ENCODE results near the gene TAF9.

TAF9 gene

DNA sequence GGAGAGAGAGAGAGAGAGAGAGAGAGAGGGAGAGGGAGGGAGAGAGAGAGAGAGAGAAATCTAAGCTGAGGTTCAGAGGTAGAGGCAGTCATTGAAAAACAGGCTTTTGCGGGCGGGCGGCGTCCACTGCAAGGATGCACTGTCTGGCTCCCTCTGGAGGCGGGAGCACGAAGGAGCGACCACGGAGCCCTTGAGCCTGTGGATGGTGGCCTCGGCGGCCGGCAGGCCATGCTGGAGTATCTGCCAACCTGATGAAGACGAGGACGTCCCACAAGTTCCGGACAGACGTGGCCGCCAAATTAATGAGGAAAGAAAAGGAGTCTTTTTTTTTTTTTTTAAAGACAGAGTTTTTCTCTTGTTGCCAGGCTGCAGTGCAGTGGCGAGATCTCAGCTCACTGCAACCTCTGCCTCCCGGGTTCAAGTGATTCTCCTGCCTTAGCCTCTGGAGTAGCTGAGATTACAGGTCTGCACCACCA, 34.5 kb downstream of the TAF9 start (continued):
- TF ChIP-seq, protein P1, sequence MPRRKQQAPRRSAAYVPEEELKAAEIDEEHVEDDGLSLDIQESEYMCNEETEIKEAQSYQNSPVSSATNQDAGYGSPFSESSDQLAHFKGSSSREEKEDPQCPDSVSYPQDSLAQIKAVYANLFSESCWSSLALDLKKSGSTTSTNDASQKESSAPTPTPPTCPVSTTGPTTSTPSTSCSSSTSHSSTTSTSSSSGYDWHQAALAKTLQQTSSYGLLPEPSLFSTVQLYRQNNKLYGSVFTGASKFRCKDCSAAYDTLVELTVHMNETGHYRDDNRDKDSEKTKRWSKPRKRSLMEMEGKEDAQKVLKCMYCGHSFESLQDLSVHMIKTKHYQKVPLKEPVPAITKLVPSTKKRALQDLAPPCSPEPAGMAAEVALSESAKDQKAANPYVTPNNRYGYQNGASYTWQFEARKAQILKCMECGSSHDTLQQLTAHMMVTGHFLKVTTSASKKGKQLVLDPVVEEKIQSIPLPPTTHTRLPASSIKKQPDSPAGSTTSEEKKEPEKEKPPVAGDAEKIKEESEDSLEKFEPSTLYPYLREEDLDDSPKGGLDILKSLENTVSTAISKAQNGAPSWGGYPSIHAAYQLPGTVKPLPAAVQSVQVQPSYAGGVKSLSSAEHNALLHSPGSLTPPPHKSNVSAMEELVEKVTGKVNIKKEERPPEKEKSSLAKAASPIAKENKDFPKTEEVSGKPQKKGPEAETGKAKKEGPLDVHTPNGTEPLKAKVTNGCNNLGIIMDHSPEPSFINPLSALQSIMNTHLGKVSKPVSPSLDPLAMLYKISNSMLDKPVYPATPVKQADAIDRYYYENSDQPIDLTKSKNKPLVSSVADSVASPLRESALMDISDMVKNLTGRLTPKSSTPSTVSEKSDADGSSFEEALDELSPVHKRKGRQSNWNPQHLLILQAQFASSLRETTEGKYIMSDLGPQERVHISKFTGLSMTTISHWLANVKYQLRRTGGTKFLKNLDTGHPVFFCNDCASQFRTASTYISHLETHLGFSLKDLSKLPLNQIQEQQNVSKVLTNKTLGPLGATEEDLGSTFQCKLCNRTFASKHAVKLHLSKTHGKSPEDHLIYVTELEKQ (tag by site-specific recombination; IDR thresholded peaks at IDR 0.05; ENCODE audit: borderline replicate concordance) = no peak
- TF ChIP-seq, protein P2, sequence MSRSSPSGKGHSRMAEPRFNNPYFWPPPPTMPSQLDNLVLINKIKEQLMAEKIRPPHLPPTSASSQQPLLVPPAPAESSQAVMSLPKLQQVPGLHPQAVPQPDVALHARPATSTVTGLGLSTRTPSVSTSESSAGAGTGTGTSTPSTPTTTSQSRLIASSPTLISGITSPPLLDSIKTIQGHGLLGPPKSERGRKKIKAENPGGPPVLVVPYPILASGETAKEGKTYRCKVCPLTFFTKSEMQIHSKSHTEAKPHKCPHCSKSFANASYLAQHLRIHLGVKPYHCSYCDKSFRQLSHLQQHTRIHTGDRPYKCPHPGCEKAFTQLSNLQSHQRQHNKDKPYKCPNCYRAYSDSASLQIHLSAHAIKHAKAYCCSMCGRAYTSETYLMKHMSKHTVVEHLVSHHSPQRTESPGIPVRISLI (tag by site-specific recombination; IDR thresholded peaks at IDR 0.05) = no peak
- TF ChIP-seq KLF10 (tag by site-specific recombination; IDR thresholded peaks at IDR 0.05) (no peak; the same call in 1 of the 2 replicates), ZNF223 (tag by site-specific recombination; IDR thresholded peaks at IDR 0.05) (no peak), ZNF529 (tag by site-specific recombination; IDR thresholded peaks at IDR 0.05; ENCODE audit: insufficient replicate concordance) (no peak), FEZF1 (tag by site-specific recombination; IDR thresholded peaks at IDR 0.05) (no peak), ZNF747 (tag by site-specific recombination; IDR thresholded peaks at IDR 0.05) (no peak), ZNF571 (tag by site-specific recombination; IDR thresholded peaks at IDR 0.05) (no peak), ZNF426 (tag by site-specific recombination; IDR thresholded peaks at IDR 0.05) (no peak), ZNF792 (tag by site-specific recombination; IDR thresholded peaks at IDR 0.05) (no peak), TRIM28 (IDR thresholded peaks at IDR 0.05; ENCODE audit: borderline replicate concordance, low read length) (no peak), ZNF596 (tag by site-specific recombination; IDR thresholded peaks at IDR 0.05) (peak; percentile 97), ZNF707 (tag by site-specific recombination; IDR thresholded peaks at IDR 0.05) (no peak), ZNF416 (tag by site-specific recombination; IDR thresholded peaks at IDR 0.05) (no peak), GLI2 (tag by site-specific recombination; IDR thresholded peaks at IDR 0.05; ENCODE audit: borderline replicate concordance, low read depth) (no peak), MEIS1 (CRISPR knock-in tag; IDR thresholded peaks at IDR 0.05; ENCODE audit: borderline replicate concordance) (no peak), OSR2 (tag by site-specific recombination; IDR thresholded peaks at IDR 0.05) (no peak), KLF9 (tag by site-specific recombination; IDR thresholded peaks at IDR 0.05; ENCODE audit: low read depth) (no peak), SP3 (tag by site-specific recombination; IDR thresholded peaks at IDR 0.05) (no peak), ZNF555 (tag by site-specific recombination; conservative IDR thresholded peaks at IDR 0.05) (no peak), ZNF248 (tag by site-specific recombination; IDR thresholded peaks at IDR 0.05) (no peak), ZNF155 (tag by site-specific recombination; IDR thresholded peaks at IDR 0.05) (no peak), GLIS2 (tag by site-specific recombination; IDR thresholded peaks at IDR 0.05) (no peak)
- TF ChIP-seq, protein P3, sequence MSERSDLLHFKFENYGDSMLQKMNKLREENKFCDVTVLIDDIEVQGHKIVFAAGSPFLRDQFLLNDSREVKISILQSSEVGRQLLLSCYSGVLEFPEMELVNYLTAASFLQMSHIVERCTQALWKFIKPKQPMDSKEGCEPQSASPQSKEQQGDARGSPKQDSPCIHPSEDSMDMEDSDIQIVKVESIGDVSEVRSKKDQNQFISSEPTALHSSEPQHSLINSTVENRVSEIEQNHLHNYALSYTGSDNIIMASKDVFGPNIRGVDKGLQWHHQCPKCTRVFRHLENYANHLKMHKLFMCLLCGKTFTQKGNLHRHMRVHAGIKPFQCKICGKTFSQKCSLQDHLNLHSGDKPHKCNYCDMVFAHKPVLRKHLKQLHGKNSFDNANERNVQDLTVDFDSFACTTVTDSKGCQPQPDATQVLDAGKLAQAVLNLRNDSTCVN (tag by site-specific recombination; optimal IDR thresholded peaks at IDR 0.05) = peak; percentile 31
- TF ChIP-seq, protein P4, sequence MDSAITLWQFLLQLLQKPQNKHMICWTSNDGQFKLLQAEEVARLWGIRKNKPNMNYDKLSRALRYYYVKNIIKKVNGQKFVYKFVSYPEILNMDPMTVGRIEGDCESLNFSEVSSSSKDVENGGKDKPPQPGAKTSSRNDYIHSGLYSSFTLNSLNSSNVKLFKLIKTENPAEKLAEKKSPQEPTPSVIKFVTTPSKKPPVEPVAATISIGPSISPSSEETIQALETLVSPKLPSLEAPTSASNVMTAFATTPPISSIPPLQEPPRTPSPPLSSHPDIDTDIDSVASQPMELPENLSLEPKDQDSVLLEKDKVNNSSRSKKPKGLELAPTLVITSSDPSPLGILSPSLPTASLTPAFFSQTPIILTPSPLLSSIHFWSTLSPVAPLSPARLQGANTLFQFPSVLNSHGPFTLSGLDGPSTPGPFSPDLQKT (IDR thresholded peaks at IDR 0.05; ENCODE audit: borderline replicate concordance, low read depth, low read length) = no peak
- TF ChIP-seq, protein P5, sequence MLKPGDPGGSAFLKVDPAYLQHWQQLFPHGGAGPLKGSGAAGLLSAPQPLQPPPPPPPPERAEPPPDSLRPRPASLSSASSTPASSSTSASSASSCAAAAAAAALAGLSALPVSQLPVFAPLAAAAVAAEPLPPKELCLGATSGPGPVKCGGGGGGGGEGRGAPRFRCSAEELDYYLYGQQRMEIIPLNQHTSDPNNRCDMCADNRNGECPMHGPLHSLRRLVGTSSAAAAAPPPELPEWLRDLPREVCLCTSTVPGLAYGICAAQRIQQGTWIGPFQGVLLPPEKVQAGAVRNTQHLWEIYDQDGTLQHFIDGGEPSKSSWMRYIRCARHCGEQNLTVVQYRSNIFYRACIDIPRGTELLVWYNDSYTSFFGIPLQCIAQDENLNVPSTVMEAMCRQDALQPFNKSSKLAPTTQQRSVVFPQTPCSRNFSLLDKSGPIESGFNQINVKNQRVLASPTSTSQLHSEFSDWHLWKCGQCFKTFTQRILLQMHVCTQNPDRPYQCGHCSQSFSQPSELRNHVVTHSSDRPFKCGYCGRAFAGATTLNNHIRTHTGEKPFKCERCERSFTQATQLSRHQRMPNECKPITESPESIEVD (tag by site-specific recombination; IDR thresholded peaks at IDR 0.05) = no peak
- TF ChIP-seq, protein P6, sequence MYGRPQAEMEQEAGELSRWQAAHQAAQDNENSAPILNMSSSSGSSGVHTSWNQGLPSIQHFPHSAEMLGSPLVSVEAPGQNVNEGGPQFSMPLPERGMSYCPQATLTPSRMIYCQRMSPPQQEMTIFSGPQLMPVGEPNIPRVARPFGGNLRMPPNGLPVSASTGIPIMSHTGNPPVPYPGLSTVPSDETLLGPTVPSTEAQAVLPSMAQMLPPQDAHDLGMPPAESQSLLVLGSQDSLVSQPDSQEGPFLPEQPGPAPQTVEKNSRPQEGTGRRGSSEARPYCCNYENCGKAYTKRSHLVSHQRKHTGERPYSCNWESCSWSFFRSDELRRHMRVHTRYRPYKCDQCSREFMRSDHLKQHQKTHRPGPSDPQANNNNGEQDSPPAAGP (tag by site-specific recombination; IDR thresholded peaks at IDR 0.05) = no peak
- TF ChIP-seq, protein P7, sequence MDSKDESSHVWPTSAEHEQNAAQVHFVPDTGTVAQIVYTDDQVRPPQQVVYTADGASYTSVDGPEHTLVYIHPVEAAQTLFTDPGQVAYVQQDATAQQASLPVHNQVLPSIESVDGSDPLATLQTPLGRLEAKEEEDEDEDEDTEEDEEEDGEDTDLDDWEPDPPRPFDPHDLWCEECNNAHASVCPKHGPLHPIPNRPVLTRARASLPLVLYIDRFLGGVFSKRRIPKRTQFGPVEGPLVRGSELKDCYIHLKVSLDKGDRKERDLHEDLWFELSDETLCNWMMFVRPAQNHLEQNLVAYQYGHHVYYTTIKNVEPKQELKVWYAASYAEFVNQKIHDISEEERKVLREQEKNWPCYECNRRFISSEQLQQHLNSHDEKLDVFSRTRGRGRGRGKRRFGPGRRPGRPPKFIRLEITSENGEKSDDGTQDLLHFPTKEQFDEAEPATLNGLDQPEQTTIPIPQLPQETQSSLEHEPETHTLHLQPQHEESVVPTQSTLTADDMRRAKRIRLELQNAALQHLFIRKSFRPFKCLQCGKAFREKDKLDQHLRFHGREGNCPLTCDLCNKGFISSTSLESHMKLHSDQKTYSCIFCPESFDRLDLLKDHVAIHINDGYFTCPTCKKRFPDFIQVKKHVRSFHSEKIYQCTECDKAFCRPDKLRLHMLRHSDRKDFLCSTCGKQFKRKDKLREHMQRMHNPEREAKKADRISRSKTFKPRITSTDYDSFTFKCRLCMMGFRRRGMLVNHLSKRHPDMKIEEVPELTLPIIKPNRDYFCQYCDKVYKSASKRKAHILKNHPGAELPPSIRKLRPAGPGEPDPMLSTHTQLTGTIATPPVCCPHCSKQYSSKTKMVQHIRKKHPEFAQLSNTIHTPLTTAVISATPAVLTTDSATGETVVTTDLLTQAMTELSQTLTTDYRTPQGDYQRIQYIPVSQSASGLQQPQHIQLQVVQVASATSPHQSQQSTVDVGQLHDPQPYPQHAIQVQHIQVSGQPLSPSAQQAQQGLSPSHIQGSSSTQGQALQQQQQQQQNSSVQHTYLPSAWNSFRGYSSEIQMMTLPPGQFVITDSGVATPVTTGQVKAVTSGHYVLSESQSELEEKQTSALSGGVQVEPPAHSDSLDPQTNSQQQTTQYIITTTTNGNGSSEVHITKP (tag by site-specific recombination; IDR thresholded peaks at IDR 0.05) = peak; percentile 36

Data from HEK293 (cell line).